Ectodermal cell (in vitro differentiated cells): ENCODE results near the gene PIP5K1B.
A peak's percentile ranks its signal among the peaks of the same experiment; 100 is the strongest.
"Not testable (repeated sequence)": the region's sequence is repeated elsewhere in the genome, so short reads cannot be mapped to it uniquely, and the experiment has no call there.

Source experiments
- H3K27ac ChIP-seq: 2 replicates; pipeline ENCODE4 v1.7.0; 2013; ENCODE audit warnings: mild to moderate bottlenecking, low read depth, low read length; ENCODE audit not compliant: insufficient read depth, poor library complexity, severe bottlenecking
- H3K27me3 ChIP-seq: 2 replicates; pipeline ENCODE4 v1.7.0; 2013; ENCODE audit warnings: mild to moderate bottlenecking, low read length; ENCODE audit not compliant: insufficient read depth, control insufficient read depth, poor library complexity, severe bottlenecking
- H3K36me3 ChIP-seq: one replicate; pipeline ENCODE4 v1.7.0; 2013; ENCODE audit warnings: low read length; ENCODE audit not compliant: control insufficient read depth, insufficient read depth
- H3K4me1 ChIP-seq: one replicate; pipeline ENCODE4 v1.7.0; 2013; ENCODE audit warnings: low read length; ENCODE audit not compliant: control insufficient read depth, insufficient read depth
- H3K4me3 ChIP-seq: 2 replicates; pipeline ENCODE4 v1.7.0; 2013; ENCODE audit warnings: low read depth, low read length, control low read depth; ENCODE audit not compliant: insufficient read depth
- H3K9me3 ChIP-seq: 2 replicates; pipeline ENCODE4 v1.7.0; 2013; ENCODE audit warnings: mild to moderate bottlenecking, low read length, moderate library complexity; ENCODE audit not compliant: control insufficient read depth
- WGBS, 2 experiments: methylation state at CpG; one replicate each; pipeline ENCODE4 v1.1.7; 2013; ENCODE audit warnings: missing lambda C conversion rate in 2 of 2; 5-methylcytosine and 5-hydroxymethylcytosine counted together

PIP5K1B gene

DNA sequence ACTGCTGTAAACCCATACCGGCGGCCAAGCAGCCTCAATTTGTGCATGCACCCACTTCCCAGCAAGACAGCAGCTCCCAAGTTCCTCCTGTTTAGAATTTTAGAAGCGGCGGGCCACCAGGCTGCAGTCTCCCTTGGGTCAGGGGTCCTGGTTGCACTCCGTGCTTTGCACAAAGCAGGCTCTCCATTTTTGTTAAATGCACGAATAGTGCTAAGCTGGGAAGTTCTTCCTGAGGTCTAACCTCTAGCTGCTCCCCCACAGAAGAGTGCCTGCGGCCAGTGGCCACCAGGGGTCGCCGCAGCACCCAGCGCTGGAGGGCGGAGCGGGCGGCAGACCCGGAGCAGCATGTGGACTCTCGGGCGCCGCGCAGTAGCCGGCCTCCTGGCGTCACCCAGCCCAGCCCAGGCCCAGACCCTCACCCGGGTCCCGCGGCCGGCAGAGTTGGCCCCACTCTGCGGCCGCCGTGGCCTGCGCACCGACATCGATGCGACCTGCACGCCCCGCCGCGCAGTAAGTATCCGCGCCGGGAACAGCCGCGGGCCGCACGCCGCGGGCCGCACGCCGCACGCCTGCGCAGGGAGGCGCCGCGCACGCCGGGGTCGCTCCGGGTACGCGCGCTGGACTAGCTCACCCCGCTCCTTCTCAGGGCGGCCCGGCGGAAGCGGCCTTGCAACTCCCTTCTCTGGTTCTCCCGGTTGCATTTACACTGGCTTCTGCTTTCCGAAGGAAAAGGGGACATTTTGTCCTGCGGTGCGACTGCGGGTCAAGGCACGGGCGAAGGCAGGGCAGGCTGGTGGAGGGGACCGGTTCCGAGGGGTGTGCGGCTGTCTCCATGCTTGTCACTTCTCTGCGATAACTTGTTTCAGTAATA lies 330.6 kb downstream of the PIP5K1B start, which contains the start of gene FXN:
Gene FXN, plus strand, starts transcription at position 315 of the 871 bp plus-strand sequence. Its CDS starts 31 bp downstream, at position 346.
- 1 to 2% methylated on average over 74 to 75 of the region's 75 CpGs for WGBS, 2 experiments
- Histone ChIP-seq H3K4me3 (peak within 1 kb of the TSS; percentile 69), H3K27me3 (no peaks in the 10 kb centered on the region), H3K36me3 (no peaks in the 10 kb centered on the region), H3K9me3 (no peaks in the 10 kb centered on the region), H3K27ac (peak within 1 kb of the TSS; percentile 65), H3K4me1 (no peaks in the 10 kb centered on the region)

- Histone ChIP-seq H3K27me3 (no peaks in the 10 kb centered on the region), H3K4me3 (peak overlapping the region; percentile 69), H3K27ac (no peak overlapping the region), H3K4me1 (no peaks in the 10 kb centered on the region), H3K9me3 (no peaks in the 10 kb centered on the region), H3K36me3 (no peaks in the 10 kb centered on the region)
- 8 to 9% methylated on average over 14 of the region's 14 CpGs for WGBS, 2 experiments
These were observed 331.3 kb downstream of the PIP5K1B start for GRCh38 chr9:69036309-69036708.

GRCh38 chr9:69036799-69037198 lies 331.8 kb downstream of the PIP5K1B start:
- Histone ChIP-seq H3K9me3 (no peaks in the 10 kb centered on the region), H3K27me3 (no peaks in the 10 kb centered on the region), H3K4me3 (peak overlapping the region; percentile 69), H3K4me1 (no peaks in the 10 kb centered on the region), H3K27ac (no peak overlapping the region), H3K36me3 (no peaks in the 10 kb centered on the region)
- 74 to 75% methylated on average over 10 of the region's 10 CpGs for WGBS, 2 experiments

- Histone ChIP-seq H3K27ac (no peak overlapping the region), H3K9me3 (no peaks in the 10 kb centered on the region), H3K27me3 (no peaks in the 10 kb centered on the region), H3K36me3 (no peaks in the 10 kb centered on the region), H3K4me3 (no peak overlapping the region), H3K4me1 (peaks cover 18% of the 10 kb centered on the region)
- WGBS, 2 experiments, result 83 to 96% methylated on average over 1 to 2 of the region's 2 CpGs
These were observed 335.6 kb downstream of the PIP5K1B start for GRCh38 chr9:69040646-69041045.

DNA sequence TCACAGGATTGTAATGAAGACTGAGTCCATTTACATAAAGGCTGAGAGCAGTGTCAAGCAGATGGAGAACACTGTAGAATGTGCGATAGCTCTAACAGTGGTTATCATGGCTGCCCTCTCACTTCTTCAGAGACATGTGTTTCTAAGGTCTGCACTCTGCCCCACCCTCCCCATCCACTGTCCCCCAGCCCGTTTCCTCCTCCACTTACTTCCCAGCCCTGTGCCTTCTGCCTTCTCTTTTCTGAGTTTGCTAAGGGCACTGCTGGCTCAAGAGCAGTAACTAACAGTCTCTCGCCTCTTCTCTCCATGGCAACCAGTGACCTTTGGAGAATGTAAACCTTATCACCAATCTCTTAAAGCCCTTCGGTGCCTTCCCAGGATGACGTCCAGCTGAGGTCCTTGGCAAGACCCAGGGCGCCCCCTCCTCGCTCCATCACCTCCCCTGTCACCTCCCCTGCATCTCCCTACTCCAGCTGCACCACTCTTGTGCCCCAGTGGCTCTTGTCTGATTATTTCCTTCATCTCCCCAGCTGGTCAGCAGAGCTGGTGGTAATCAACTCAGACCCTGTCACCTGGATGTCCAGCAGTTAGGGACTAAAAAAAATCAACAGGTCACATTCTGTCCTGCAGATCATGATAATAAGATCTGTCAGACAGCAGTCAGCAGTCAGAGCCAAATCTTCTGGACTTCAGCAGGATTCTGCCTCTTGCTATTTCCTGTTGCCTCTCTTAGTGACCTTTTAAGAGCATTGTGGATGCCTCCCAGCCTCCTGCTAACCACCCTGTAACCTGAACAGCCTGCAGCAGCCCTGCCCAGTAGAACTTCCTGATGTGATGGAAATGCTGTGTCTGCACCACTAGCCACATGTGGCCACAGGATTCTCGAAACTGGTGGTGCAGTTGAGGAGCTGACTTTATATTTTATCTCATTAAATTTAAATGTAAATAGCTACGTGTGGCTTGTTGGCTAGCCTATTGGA lies 339.5 kb downstream of the PIP5K1B start:
- H3K4me3 ChIP-seq, result no peak overlapping the region
- WGBS, 2 experiments, result 58 to 62% methylated on average over 7 to 8 of the region's 9 CpGs

DNA sequence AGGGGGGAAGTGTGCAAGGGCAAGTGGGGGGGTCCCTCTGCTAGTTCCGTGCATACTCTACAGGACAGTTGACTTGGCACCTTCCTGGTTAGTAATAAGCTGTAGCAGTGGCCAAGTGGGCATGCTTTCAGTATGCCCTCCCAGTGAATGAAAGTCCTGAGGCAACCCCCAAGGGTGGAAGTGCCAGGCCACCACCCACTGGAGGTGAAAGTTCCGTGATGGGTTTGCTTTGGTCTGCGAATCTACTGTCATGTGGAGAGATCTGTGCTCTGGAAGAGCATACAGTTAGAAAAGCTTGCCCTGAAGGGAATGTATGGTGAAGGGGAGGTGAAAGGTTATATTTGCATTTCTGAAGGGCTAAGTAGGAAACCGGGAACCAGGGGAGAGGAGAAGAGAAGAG lies 340.8 kb downstream of the PIP5K1B start:
- Histone ChIP-seq H3K27ac (no peak overlapping the region), H3K36me3 (peaks cover 11% of the 10 kb centered on the region), H3K9me3 (no peaks in the 10 kb centered on the region), H3K4me3 (no peak overlapping the region), H3K27me3 (no peaks in the 10 kb centered on the region), H3K4me1 (peaks cover 21% of the 10 kb centered on the region)
- 39 to 45% methylated on average over 4 of the region's 4 CpGs for WGBS, 2 experiments

More for the DNA sequence above, 339.5 kb downstream of the PIP5K1B start:
- H3K36me3 ChIP-seq, result peaks cover 11% of the 10 kb centered on the region
- no peaks in the 10 kb centered on the region for H3K27me3 ChIP-seq
- peak overlapping the region; percentile 50 for H3K27ac ChIP-seq
- no peaks in the 10 kb centered on the region for H3K9me3 ChIP-seq
- peaks cover 21% of the 10 kb centered on the region for H3K4me1 ChIP-seq

GRCh38 chr9:69046723-69047122 lies 341.7 kb downstream of the PIP5K1B start:
- peaks cover 21% of the 10 kb centered on the region for H3K4me1 ChIP-seq
- WGBS, 2 experiments, result 91 to 93% methylated on average over 4 of the region's 4 CpGs
- H3K4me3 ChIP-seq, result no peak overlapping the region
- no peaks in the 10 kb centered on the region for H3K27me3 ChIP-seq
- peaks cover 11% of the 10 kb centered on the region for H3K36me3 ChIP-seq
- no peak overlapping the region for H3K27ac ChIP-seq
- H3K9me3 ChIP-seq, result no peaks in the 10 kb centered on the region

DNA sequence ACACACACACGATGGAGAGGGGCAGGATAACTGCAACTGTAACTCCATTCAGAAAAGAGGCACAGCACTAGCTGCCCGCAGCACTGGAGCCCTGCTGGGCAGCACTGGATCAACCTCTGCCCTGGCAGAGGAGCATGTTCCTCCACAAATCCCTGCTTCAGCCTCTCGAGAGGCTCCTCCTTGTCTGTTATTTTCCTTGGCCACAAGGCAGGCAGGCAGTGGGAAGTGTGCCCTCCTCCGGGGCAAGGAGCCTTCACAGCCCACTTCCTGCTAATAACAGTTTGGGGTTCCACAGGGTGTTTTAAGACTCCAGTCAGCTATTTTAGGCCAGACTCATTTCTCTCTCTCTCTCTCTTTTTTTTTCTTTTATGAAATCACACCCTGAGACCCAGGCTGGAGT lies 342.3 kb downstream of the PIP5K1B start:
- no peaks in the 10 kb centered on the region for H3K27me3 ChIP-seq
- no peak overlapping the region for H3K4me3 ChIP-seq
- H3K36me3 ChIP-seq, result peaks cover 11% of the 10 kb centered on the region
- no peak overlapping the region for H3K27ac ChIP-seq
- H3K4me1 ChIP-seq, result peaks cover 21% of the 10 kb centered on the region
- H3K9me3 ChIP-seq, result no peaks in the 10 kb centered on the region
- 79 to 82% methylated on average over 4 of the region's 4 CpGs for WGBS, 2 experiments

DNA sequence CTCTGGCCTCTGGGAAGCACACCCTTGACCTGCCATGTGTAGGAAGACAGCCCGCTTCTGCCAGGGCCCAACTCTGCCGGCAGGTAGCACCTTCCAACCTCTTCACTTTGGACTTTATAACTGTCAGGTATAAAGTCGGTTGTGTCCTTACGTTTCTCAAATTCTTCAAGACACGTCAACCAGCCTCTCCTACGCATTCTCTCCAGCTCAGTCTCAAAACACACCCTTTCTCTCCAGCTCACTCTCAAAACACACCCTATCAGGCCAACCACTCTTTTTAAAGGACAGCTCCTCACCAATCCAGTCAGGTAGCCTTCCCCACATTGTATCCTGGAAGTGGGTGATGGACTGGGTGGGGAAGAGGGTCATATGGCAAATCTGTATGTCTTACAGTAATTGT lies 344.1 kb downstream of the PIP5K1B start:
- 96 to 97% methylated on average over 6 of the region's 6 CpGs for WGBS, 2 experiments
- no peaks in the 10 kb centered on the region for H3K9me3 ChIP-seq
- H3K4me3 ChIP-seq, result no peak overlapping the region
- no peaks in the 10 kb centered on the region for H3K27me3 ChIP-seq
- peaks cover 18% of the 10 kb centered on the region for H3K4me1 ChIP-seq
- peaks cover 11% of the 10 kb centered on the region for H3K36me3 ChIP-seq
- H3K27ac ChIP-seq, result no peak overlapping the region

DNA sequence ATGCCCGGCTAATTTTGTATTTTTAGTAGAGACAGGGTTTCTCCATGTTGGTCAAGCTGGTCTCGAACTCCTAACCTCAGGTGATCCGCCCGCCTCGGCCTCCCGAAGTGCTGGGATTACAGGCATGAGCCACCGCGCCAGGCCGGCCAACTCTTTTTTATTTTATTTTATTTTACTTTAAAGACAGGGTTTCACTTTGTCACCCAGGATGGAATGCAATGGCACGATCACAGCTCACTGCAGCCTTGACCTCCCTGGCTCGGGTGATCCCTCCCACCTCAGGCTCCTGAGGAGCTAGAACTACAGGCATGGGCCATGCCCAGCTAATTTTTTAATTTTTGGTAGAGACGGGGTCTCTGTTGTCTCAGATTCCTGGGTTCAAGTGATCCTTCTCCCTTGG lies 345.9 kb downstream of the PIP5K1B start:
- H3K27ac ChIP-seq, H3K4me3 ChIP-seq, H3K27me3 ChIP-seq, H3K4me1 ChIP-seq, H3K9me3 ChIP-seq: not testable (repeated sequence)
- WGBS, 2 experiments, result 92 to 97% methylated on average over 12 of the region's 12 CpGs
- H3K36me3 ChIP-seq, result peaks cover 15% of the 10 kb centered on the region
